Skeletal muscle satellite cell (primary cell): ENCODE results near the gene TTLL5.

Source experiments
- H3K27me3 ChIP-seq: 2 replicates; pipeline ENCODE4 v1.7.0; 2013; ENCODE audit warnings: low read length; ENCODE audit not compliant: control insufficient read depth, insufficient read depth
- H3K36me3 ChIP-seq: 2 replicates; pipeline ENCODE4 v1.7.0; 2013; ENCODE audit warnings: mild to moderate bottlenecking, control low read depth, low read length; ENCODE audit not compliant: insufficient read depth
- H3K4me1 ChIP-seq: 2 replicates; pipeline ENCODE4 v1.7.0; 2013; ENCODE audit warnings: low read length; ENCODE audit not compliant: control insufficient read depth, insufficient read depth
- H3K4me2 ChIP-seq: 2 replicates; pipeline ENCODE4 v1.7.0; 2013; ENCODE audit warnings: mild to moderate bottlenecking, low read length
- H3K4me3 ChIP-seq: 2 replicates; pipeline ENCODE4 v1.7.0; 2013; ENCODE audit warnings: low read length
- H3K9ac ChIP-seq: 2 replicates; pipeline ENCODE4 v1.7.0; 2013; ENCODE audit warnings: mild to moderate bottlenecking, low read depth, low read length, moderate library complexity
- H3K9me3 ChIP-seq: replicated peaks from 2 replicates; pipeline ENCODE4 v1.7.0; 2013; ENCODE audit warnings: mild to moderate bottlenecking, control low read depth, low read length

Gene TTLL5

DNA sequence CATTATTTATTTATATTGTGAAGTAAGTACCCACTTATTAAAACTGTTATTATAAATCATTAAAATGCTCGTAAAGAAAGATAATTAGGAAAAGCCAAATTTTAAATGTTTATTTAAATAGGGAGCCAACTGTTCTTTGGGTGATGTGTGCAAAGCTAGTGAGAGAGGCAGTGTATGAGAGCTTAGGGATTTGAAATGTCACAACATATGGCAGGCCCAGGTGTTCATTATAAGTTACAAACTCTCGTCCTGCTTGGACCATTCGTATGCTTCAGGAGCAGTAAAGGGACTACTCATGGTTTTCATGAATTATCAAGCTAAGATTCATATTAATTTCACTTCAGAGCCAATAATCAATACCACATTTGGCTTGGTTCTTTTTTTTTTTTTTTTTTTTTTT, 166.3 kb downstream of the TTLL5 start:
- H3K9me3 ChIP-seq, result no peaks in the 10 kb centered on the region
- H3K9ac ChIP-seq, result no peak overlapping the region
- H3K4me3 ChIP-seq, result no peak overlapping the region
- peaks cover 29% of the 10 kb centered on the region for H3K4me1 ChIP-seq
- H3K27me3 ChIP-seq, result no peaks in the 10 kb centered on the region
- no peaks in the 10 kb centered on the region for H3K36me3 ChIP-seq
- H3K4me2 ChIP-seq, result no peak overlapping the region

- Histone ChIP-seq H3K4me1 (peaks cover 24% of the 10 kb centered on the region), H3K27me3 (no peaks in the 10 kb centered on the region), H3K9ac (no peak overlapping the region), H3K4me3 (no peak overlapping the region), H3K9me3 (no peaks in the 10 kb centered on the region), H3K36me3 (no peaks in the 10 kb centered on the region), H3K4me2 (no peak overlapping the region)
Observed at GRCh38 chr14:75829316-75829715, 168.3 kb downstream of the TTLL5 start.

- H3K4me2 ChIP-seq, result peak overlapping the region; percentile 74
- H3K4me3 ChIP-seq, result peak overlapping the region; percentile 47
- peaks cover 24% of the 10 kb centered on the region for H3K4me1 ChIP-seq
- H3K27me3 ChIP-seq, result no peaks in the 10 kb centered on the region
- H3K9ac ChIP-seq, result peak overlapping the region; percentile 66
- no peaks in the 10 kb centered on the region for H3K36me3 ChIP-seq
- H3K9me3 ChIP-seq, result no peaks in the 10 kb centered on the region
Observed at GRCh38 chr14:75831455-75831854, 170.4 kb downstream of the TTLL5 start.

DNA sequence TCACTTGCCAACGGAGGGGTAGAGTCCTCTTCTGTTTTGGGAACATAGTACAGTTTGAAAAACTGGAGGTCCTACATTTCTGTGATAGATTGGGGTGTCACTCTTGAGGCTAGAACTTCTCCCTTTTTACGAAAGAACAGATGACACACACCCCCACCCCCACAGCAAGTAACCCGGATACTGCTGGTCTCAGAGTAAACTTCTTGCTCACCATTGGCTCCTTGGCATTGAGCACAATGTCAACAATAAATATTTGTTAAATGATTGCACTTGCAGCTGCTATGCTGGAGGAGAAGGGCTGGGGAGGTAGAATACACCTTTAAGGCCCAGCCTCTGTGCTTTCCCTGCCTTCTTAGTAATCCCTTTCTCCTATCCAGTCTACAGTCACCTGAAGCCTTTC, 170.9 kb downstream of the TTLL5 start:
- Histone ChIP-seq H3K4me3 (peak overlapping the region; percentile 47), H3K4me1 (peaks cover 26% of the 10 kb centered on the region), H3K9ac (peak overlapping the region; percentile 66), H3K4me2 (peak overlapping the region; percentile 74), H3K27me3 (no peaks in the 10 kb centered on the region), H3K36me3 (no peaks in the 10 kb centered on the region), H3K9me3 (no peaks in the 10 kb centered on the region)

- peak overlapping the region; percentile 74 for H3K4me2 ChIP-seq
- no peak overlapping the region for H3K4me3 ChIP-seq
- no peaks in the 10 kb centered on the region for H3K36me3 ChIP-seq
- H3K4me1 ChIP-seq, result peaks cover 30% of the 10 kb centered on the region
- H3K9me3 ChIP-seq, result no peaks in the 10 kb centered on the region
- H3K27me3 ChIP-seq, result no peaks in the 10 kb centered on the region
- H3K9ac ChIP-seq, result peak overlapping the region; percentile 20
Observed at GRCh38 chr14:75832621-75833297, 171.7 kb downstream of the TTLL5 start.

GRCh38 chr14:75833326-75834020, 172.4 kb downstream of the TTLL5 start:
- H3K9me3 ChIP-seq, result no peaks in the 10 kb centered on the region
- peaks cover 30% of the 10 kb centered on the region for H3K4me1 ChIP-seq
- no peaks in the 10 kb centered on the region for H3K27me3 ChIP-seq
- H3K9ac ChIP-seq, result no peak overlapping the region
- no peak overlapping the region for H3K4me3 ChIP-seq
- H3K4me2 ChIP-seq, result no peak overlapping the region
- H3K36me3 ChIP-seq, result no peaks in the 10 kb centered on the region

- Histone ChIP-seq H3K4me3 (no peak overlapping the region), H3K9ac (no peak overlapping the region), H3K9me3 (no peaks in the 10 kb centered on the region), H3K4me2 (no peak overlapping the region), H3K27me3 (no peaks in the 10 kb centered on the region), H3K4me1 (peaks cover 30% of the 10 kb centered on the region), H3K36me3 (peaks cover 4% of the 10 kb centered on the region)
Observed at GRCh38 chr14:75835156-75835725, 174.2 kb downstream of the TTLL5 start.

DNA sequence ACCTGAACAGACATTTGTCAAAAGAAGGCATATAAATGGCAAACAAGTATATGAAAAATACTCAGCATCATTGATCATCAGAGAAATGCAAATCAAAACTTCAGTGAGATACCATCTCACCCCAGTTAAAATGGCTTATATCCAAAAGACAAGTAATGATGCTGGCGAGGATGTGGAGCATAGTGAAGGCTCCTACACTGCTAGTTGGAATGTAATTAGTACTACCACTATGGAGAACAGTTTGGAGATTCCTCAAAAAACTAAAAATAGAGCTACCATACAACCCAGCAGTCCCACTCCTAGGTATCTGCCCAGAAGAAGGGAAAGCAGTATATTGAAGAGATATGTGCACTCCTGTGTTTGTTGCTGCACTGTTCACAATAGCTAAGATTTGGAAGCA, 174.7 kb downstream of the TTLL5 start:
- Histone ChIP-seq H3K9ac (no peak overlapping the region), H3K4me3 (no peak overlapping the region), H3K27me3 (no peaks in the 10 kb centered on the region), H3K36me3 (peaks cover 4% of the 10 kb centered on the region), H3K4me1 (peaks cover 30% of the 10 kb centered on the region), H3K4me2 (no peak overlapping the region), H3K9me3 (no peaks in the 10 kb centered on the region)

DNA sequence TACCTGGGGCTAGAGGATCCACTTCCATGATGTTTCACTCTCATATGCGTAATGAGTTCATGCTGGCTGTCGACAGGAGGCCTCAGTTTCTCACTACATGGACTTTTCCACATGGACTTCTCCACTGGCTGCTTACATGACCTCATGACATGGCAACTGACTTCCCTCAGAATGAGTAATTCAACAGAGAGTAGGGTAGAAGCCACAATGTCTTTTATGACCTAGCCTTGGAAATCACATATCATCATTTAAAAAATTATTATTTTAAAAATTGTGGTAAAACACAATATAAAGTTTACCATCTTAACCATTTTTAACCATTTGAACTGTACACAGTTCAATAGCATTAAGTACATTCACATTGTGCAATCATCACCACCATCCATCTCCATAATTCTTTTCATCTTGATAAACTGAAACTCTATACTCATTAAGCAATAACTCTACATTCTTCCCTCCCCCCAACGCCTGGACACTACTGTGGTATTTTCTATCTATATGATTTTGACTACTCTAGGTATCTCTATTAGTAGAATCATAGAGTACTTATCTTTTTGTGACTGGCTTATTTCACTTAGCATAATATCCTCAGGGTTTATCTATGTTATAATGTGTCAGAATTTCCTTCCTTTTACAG, 176.2 kb downstream of the TTLL5 start:
- H3K9ac ChIP-seq, result no peak overlapping the region
- no peak overlapping the region for H3K4me3 ChIP-seq
- no peak overlapping the region for H3K4me2 ChIP-seq
- peaks cover 4% of the 10 kb centered on the region for H3K36me3 ChIP-seq
- H3K27me3 ChIP-seq, result no peaks in the 10 kb centered on the region
- H3K9me3 ChIP-seq, result no peaks in the 10 kb centered on the region
- H3K4me1 ChIP-seq, result peaks cover 15% of the 10 kb centered on the region

GRCh38 chr14:75840911-75841310, 179.9 kb downstream of the TTLL5 start:
- Histone ChIP-seq H3K4me1 (peaks cover 6% of the 10 kb centered on the region), H3K4me3 (no peak overlapping the region), H3K9ac (no peak overlapping the region)

DNA sequence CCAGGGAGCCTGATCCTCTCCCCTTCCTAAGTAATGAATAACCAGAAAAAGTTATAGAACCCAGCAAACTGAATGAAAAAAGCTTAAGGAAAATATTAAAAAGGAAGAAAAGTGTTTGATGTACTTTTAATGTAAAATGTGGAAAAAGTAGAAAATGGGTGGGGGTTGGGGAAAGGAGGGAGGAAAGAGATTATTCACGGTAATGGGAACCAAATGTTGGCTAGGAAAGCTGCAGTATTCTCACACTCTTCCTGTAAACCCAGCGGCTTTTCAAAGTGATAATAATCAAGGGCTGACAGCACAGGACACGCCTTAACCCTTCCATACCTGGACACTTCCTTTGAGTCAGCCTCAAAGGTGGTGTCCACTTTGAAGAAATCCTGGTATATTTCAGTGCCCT, 181.5 kb downstream of the TTLL5 start:
- Histone ChIP-seq H3K4me3 (no peak overlapping the region), H3K9me3 (no peaks in the 10 kb centered on the region), H3K36me3 (peaks cover 4% of the 10 kb centered on the region), H3K27me3 (no peaks in the 10 kb centered on the region), H3K4me1 (no peaks in the 10 kb centered on the region), H3K4me2 (no peak overlapping the region), H3K9ac (no peak overlapping the region)

More at GRCh38 chr14:75840911-75841310, 179.9 kb downstream of the TTLL5 start:
- Histone ChIP-seq H3K27me3 (no peaks in the 10 kb centered on the region), H3K36me3 (peaks cover 4% of the 10 kb centered on the region), H3K9me3 (no peaks in the 10 kb centered on the region), H3K4me2 (no peak overlapping the region)
